MCF 10A (cell line): ENCODE results near the gene PTMS. TPM values are rescaled to one million over a fixed set of nuclear protein-coding genes. Genes with fewer than 3 reads are reported as not detected.

ENCODE experiments used
- Bru-seq: library from RNA; stranded (reverse); fragments of 400-500 nt; gene quantifications from one replicate; lab custom pipeline; 2021; lab: Mats Ljungman, UMichigan
- BruChase-seq, 2 experiments: library from RNA; stranded (reverse); fragments of 400-500 nt; gene quantifications; one replicate each; lab custom pipeline; 2021; lab: Mats Ljungman, UMichigan
- BruUV-seq: library from RNA; stranded (reverse); fragments of 400-500 nt; replicated peaks from 2 replicates; lab custom pipeline; 2021; lab: Mats Ljungman, UMichigan
- CTCF ChIA-PET: fragments of 300-600 bp; sonication (Branson Sonifier 250); formaldehyde crosslinking; extraction: SDS; loops from one replicate; lab custom pipeline; 2021; ENCODE audit warnings: antibody characterized with exemption, inconsistent platforms; lab: Yijun Ruan, JAX
- POLR2A ChIA-PET: fragments of 300-600, 350-650 bp; sonication (Branson Sonifier 250); formaldehyde crosslinking; extraction: SDS; loops from one replicate; lab custom pipeline; 2020; ENCODE audit warnings: antibody characterized with exemption, inconsistent platforms; lab: Yijun Ruan, JAX
- DNase-seq: peaks from one replicate; pipeline ENCODE4 v3.0.0-alpha.2; 2018; ENCODE audit not compliant: unreplicated experiment
- H3K27ac Mint-ChIP-seq: one replicate; pipeline ENCODE4 v1.8.0; 2022; ENCODE audit warnings: mild to moderate bottlenecking, low read depth, mixed read lengths; ENCODE audit not compliant: unreplicated experiment
- H3K27me3 Mint-ChIP-seq: one replicate; pipeline ENCODE4 v1.8.0; 2022; ENCODE audit warnings: mixed read lengths; ENCODE audit not compliant: insufficient read depth, unreplicated experiment
- H3K36me3 Mint-ChIP-seq: one replicate; pipeline ENCODE4 v1.8.0; 2022; ENCODE audit warnings: mild to moderate bottlenecking, moderate library complexity, mixed read lengths; ENCODE audit not compliant: insufficient read depth, unreplicated experiment
- H3K4me1 Mint-ChIP-seq: one replicate; pipeline ENCODE4 v1.8.0; 2022; ENCODE audit warnings: mixed read lengths; ENCODE audit not compliant: insufficient read depth, unreplicated experiment
- H3K4me3 Mint-ChIP-seq: one replicate; pipeline ENCODE4 v1.8.0; 2022; ENCODE audit warnings: mild to moderate bottlenecking, moderate library complexity, mixed read lengths; ENCODE audit not compliant: unreplicated experiment
- H3K9me3 Mint-ChIP-seq: one replicate; pipeline ENCODE4 v1.8.0; 2022; ENCODE audit warnings: mixed read lengths; ENCODE audit not compliant: unreplicated experiment
- CTCF ChIP-seq: fragments of 200-600 bp; IDR thresholded peaks from one replicate; pipeline ENCODE4 v1.8.0; 2022; ENCODE audit warnings: antibody characterized with exemption, mild to moderate bottlenecking; ENCODE audit not compliant: unreplicated experiment
- intact Hi-C: fragments of 100-400 bp; cut with micrococcal nuclease; formaldehyde crosslinking; loops from 2 replicates; pipeline ENCODE4 v1.14.1; 2022
- long read RNA-seq: library from polyadenylated mRNA; stranded (forward); transcript quantifications from one replicate; pipeline ENCODE4 v2.0.0, GENCODE V29; 2022
- total RNA-seq: library from RNA; stranded (reverse); gene quantifications from 2 replicates; pipeline ENCODE4 v1.2.3, GENCODE V29; 2022

Gene PTMS
- 242 and 284 TPM in 2 replicates for total RNA-seq
- Bru-seq, nascent RNA = percentile 75 among the genes with signal in this experiment
- BruChase-seq, experiment 1, labeled RNA remaining after a 6-hour chase = percentile 87 among the genes with signal in this experiment
- percentile 73 among the genes with signal in this experiment for BruChase-seq, experiment 2, labeled RNA remaining after a 2-hour chase
- long read RNA-seq, transcript PTMS-207 (5 exons, 1,150 nt) = major isoform, 118 of 181 reads
- long read RNA-seq, partial matches to known transcripts = 55 of 181 reads
- long read RNA-seq, other reads (novel, unspliced or antisense) = 6 of 181 reads

GRCh38 chr12:6765634-6766581, at the start of gene PTMS:
Gene PTMS, plus strand, starts transcription at chr12:6766363. Its CDS starts 343 bp downstream, at chr12:6766706.
- H3K27me3 Mint-ChIP-seq = no peaks in the 10 kb centered on the region
- H3K4me1 Mint-ChIP-seq = peaks cover 55% of the 10 kb centered on the region
- peak within 1 kb of the TSS; percentile 95 for H3K27ac Mint-ChIP-seq
- peak within 1 kb of the TSS; percentile 84 for H3K4me3 Mint-ChIP-seq
- BruUV-seq = no TSS peak
- ChIA-PET POLR2A (interaction anchor here (0.7 to 4.2 kb wide), 14 partner anchors 9 to 180 kb away, joined by 3 to 119 read pairs (median 4); partner anchors contain the start of genes CDCA3, COPS7A, MLF2 and SPSB2), CTCF (interaction anchor here (0.6 to 7.8 kb wide), 17 partner anchors 8 to 252 kb away, joined by 3 to 174 read pairs (median 6); partner anchors contain the start of genes CD4, COPS7A, LPCAT3 and MLF2)
- peak; percentile 96 for DNase-seq
- intact Hi-C loops = loop anchor here (1.0 kb wide), 1 partner anchor 13 kb away; the partner anchor contains the start of gene MLF2
- no peaks in the 10 kb centered on the region for H3K9me3 Mint-ChIP-seq
- no peak for TF ChIP-seq CTCF
- peaks cover 11% of the 10 kb centered on the region for H3K36me3 Mint-ChIP-seq

- no peak overlapping the region for H3K4me3 Mint-ChIP-seq
- BruUV-seq = no TSS peak
- POLR2A ChIA-PET = interaction anchor here (1.2 kb wide), 1 partner anchor 28 kb away, joined by 3 read pairs; the partner anchor contains the start of gene ZNF384
- no peaks in the 10 kb centered on the region for H3K36me3 Mint-ChIP-seq
- DNase-seq = no peak
- no peaks in the 10 kb centered on the region for H3K4me1 Mint-ChIP-seq
- no peaks in the 10 kb centered on the region for H3K27me3 Mint-ChIP-seq
- CTCF ChIA-PET = interaction anchor here (0.7 kb wide), 2 partner anchors 203 to 334 kb away, joined by 3 read pairs; no protein-coding TSS in a partner anchor
- intact Hi-C loops = no loop called here
- H3K27ac Mint-ChIP-seq = no peak overlapping the region
- no peaks in the 10 kb centered on the region for H3K9me3 Mint-ChIP-seq
- no peak for TF ChIP-seq CTCF
These were observed 49.2 kb upstream of the PTMS start for GRCh38 chr12:6716874-6717437.

GRCh38 chr12:6722863-6723262, 43.3 kb upstream of the PTMS start:
- DNase-seq = no peak
- intact Hi-C loops = loop anchor here (1.0 kb wide), 1 partner anchor 34 kb away; the partner anchor contains the start of gene ZNF384
- Mint-ChIP-seq H3K9me3 (no peaks in the 10 kb centered on the region), H3K27ac (no peak overlapping the region), H3K4me3 (no peak overlapping the region), H3K36me3 (peaks cover 14% of the 10 kb centered on the region), H3K4me1 (no peaks in the 10 kb centered on the region), H3K27me3 (no peaks in the 10 kb centered on the region)
- no TSS peak for BruUV-seq
- TF ChIP-seq CTCF = no peak
- POLR2A ChIA-PET = interaction anchor here (0.6 to 4.7 kb wide), 16 partner anchors 9 to 390 kb away, joined by 3 to 159 read pairs (median 7); partner anchors contain the start of genes CDCA3, ING4, LRRC23 and MLF2
- CTCF ChIA-PET = interaction anchor here (0.7 to 4.5 kb wide), 8 partner anchors 10 to 351 kb away, joined by 3 to 29 read pairs (median 3); partner anchors contain the start of gene MLF2
